Trophoblast cell (in vitro differentiated cells and primary cell): ENCODE results near the gene ZNF177.

ENCODE experiments used
- DNase-seq, 2 donors: peaks; one replicate each; pipeline ENCODE4 v3.0.0-alpha.2; 2016
- H2AFZ ChIP-seq: 2 replicates; pipeline ENCODE4 v1.6.1; 2013; ENCODE audit warnings: low read length, moderate library complexity, mild to moderate bottlenecking; ENCODE audit not compliant: insufficient read depth, poor library complexity
- H2AK5ac ChIP-seq: 2 replicates; pipeline ENCODE4 v1.6.1; 2013; ENCODE audit warnings: mild to moderate bottlenecking, low read length
- H2BK120ac ChIP-seq: 2 replicates; pipeline ENCODE4 v1.6.1; 2013; ENCODE audit warnings: low read length, mild to moderate bottlenecking, moderate library complexity; ENCODE audit not compliant: insufficient read depth, poor library complexity
- H2BK12ac ChIP-seq: 2 replicates; pipeline ENCODE4 v1.6.1; 2013; ENCODE audit warnings: mild to moderate bottlenecking, low read length, moderate library complexity
- H2BK5ac ChIP-seq: 2 replicates; pipeline ENCODE4 v1.6.1; 2013; ENCODE audit warnings: low read length, low read depth, moderate library complexity, mild to moderate bottlenecking; ENCODE audit not compliant: poor library complexity
- H3K14ac ChIP-seq: 2 replicates; pipeline ENCODE4 v1.6.1; 2013; ENCODE audit warnings: mild to moderate bottlenecking, low read length
- H3K18ac ChIP-seq: 2 replicates; pipeline ENCODE4 v1.6.1; 2013; ENCODE audit warnings: mild to moderate bottlenecking, low read length
- H3K23ac ChIP-seq: 2 replicates; pipeline ENCODE4 v1.6.1; 2013; ENCODE audit warnings: low read length
- H3K27ac ChIP-seq: 2 replicates; pipeline ENCODE4 v1.5.1; 2013; ENCODE audit warnings: low read depth, mild to moderate bottlenecking, inconsistent platforms, low read length, moderate library complexity
- H3K27me3 ChIP-seq: 2 replicates; pipeline ENCODE4 v1.6.1; 2013; ENCODE audit warnings: inconsistent platforms, mild to moderate bottlenecking, low read length, moderate library complexity; ENCODE audit not compliant: insufficient read depth
- H3K36me3 ChIP-seq, 2 experiments: 1 replicate in 1 of 2; 2 replicates in 1 of 2; pipeline ENCODE4 v1.6.1; 2013; ENCODE audit warnings: low read length in 2 of 2, mild to moderate bottlenecking in 2 of 2, moderate library complexity in 1 of 2; ENCODE audit not compliant: insufficient read depth in 2 of 2, control insufficient read depth in 1 of 2
- H3K4ac ChIP-seq: 2 replicates; pipeline ENCODE4 v1.6.1; 2013; ENCODE audit warnings: low read depth, mild to moderate bottlenecking, low read length, moderate library complexity
- H3K4me1 ChIP-seq, 2 experiments: 1 replicate in 1 of 2; 2 replicates in 1 of 2; pipeline ENCODE4 v1.6.1; 2013; ENCODE audit warnings: low read length in 2 of 2, mild to moderate bottlenecking in 2 of 2, moderate library complexity in 1 of 2; ENCODE audit not compliant: insufficient read depth in 2 of 2, control insufficient read depth in 1 of 2
- H3K4me2 ChIP-seq: 2 replicates; pipeline ENCODE4 v1.6.1; 2013; ENCODE audit warnings: inconsistent platforms, mild to moderate bottlenecking, low read length, moderate library complexity
- H3K4me3 ChIP-seq: 2 replicates; pipeline ENCODE4 v1.5.1; 2013; ENCODE audit warnings: mild to moderate bottlenecking, low read depth, low read length, inconsistent platforms
- H3K79me1 ChIP-seq: one replicate; pipeline ENCODE4 v1.6.1; 2013; ENCODE audit warnings: low read length
- H3K79me2 ChIP-seq: 2 replicates; pipeline ENCODE4 v1.6.1; 2013; ENCODE audit warnings: low read length, mild to moderate bottlenecking; ENCODE audit not compliant: control insufficient read depth, insufficient read depth, poor library complexity
- H3K9ac ChIP-seq: 2 replicates; pipeline ENCODE4 v1.6.1; 2013; ENCODE audit warnings: mild to moderate bottlenecking, low read length
- H3K9me3 ChIP-seq: 2 replicates; pipeline ENCODE4 v1.6.1; 2013; ENCODE audit warnings: low read depth, mild to moderate bottlenecking, control low read depth, inconsistent platforms, low read length; ENCODE audit not compliant: insufficient read depth
- H4K12ac ChIP-seq: 2 replicates; pipeline ENCODE4 v1.6.1; 2013; ENCODE audit warnings: low read depth, mild to moderate bottlenecking, low read length, moderate library complexity
- H4K8ac ChIP-seq: 2 replicates; pipeline ENCODE4 v1.6.1; 2013; ENCODE audit warnings: low read depth, mild to moderate bottlenecking, low read length, moderate library complexity
- H4K91ac ChIP-seq: one replicate; pipeline ENCODE4 v1.6.1; 2013; ENCODE audit warnings: low read depth, mild to moderate bottlenecking, low read length, moderate library complexity
- WGBS: extraction: QIAGEN DNeasy Blood & Tissue Kit; methylation state at CpG from one replicate; pipeline ENCODE4 v1.1.7; 2013; ENCODE audit warnings: missing lambda C conversion rate; ENCODE audit not compliant: insufficient read length, insufficient coverage; ENCODE audit errors: extremely low coverage; 5-methylcytosine and 5-hydroxymethylcytosine counted together

The ZNF177 gene

GRCh38 chr19:9329999-9330398 is 32.8 kb upstream of the ZNF177 start:
- H3K79me2 ChIP-seq, result no peaks in the 10 kb centered on the region
- no peak overlapping the region for H3K4me3 ChIP-seq
- no peak overlapping the region for H2AFZ ChIP-seq
- DNase-seq, result no peak
- H2BK120ac ChIP-seq, result no peak overlapping the region
- no peak overlapping the region for H3K27ac ChIP-seq
- H3K4me1 ChIP-seq, result no peaks in the 10 kb centered on the region
- H2BK5ac ChIP-seq, result no peak overlapping the region
- peaks cover 12% of the 10 kb centered on the region for H3K9me3 ChIP-seq
- H3K18ac ChIP-seq, result no peak overlapping the region
- H4K91ac ChIP-seq, result no peak overlapping the region
- no peak overlapping the region for H4K8ac ChIP-seq
- H2AK5ac ChIP-seq, result no peak overlapping the region
- no peak overlapping the region for H2BK12ac ChIP-seq
- no peak overlapping the region for H3K4ac ChIP-seq
- H3K9ac ChIP-seq, result no peak overlapping the region
- no peak overlapping the region for H3K4me2 ChIP-seq
- H3K23ac ChIP-seq, result no peak overlapping the region
- H3K14ac ChIP-seq, result no peak overlapping the region
- H3K79me1 ChIP-seq, result no peaks in the 10 kb centered on the region
- H3K27me3 ChIP-seq, result no peaks in the 10 kb centered on the region
- H4K12ac ChIP-seq, result no peak overlapping the region
- H3K36me3 ChIP-seq, result peaks cover 10 to 12% of the 10 kb centered on the region in 2 experiments

DNA sequence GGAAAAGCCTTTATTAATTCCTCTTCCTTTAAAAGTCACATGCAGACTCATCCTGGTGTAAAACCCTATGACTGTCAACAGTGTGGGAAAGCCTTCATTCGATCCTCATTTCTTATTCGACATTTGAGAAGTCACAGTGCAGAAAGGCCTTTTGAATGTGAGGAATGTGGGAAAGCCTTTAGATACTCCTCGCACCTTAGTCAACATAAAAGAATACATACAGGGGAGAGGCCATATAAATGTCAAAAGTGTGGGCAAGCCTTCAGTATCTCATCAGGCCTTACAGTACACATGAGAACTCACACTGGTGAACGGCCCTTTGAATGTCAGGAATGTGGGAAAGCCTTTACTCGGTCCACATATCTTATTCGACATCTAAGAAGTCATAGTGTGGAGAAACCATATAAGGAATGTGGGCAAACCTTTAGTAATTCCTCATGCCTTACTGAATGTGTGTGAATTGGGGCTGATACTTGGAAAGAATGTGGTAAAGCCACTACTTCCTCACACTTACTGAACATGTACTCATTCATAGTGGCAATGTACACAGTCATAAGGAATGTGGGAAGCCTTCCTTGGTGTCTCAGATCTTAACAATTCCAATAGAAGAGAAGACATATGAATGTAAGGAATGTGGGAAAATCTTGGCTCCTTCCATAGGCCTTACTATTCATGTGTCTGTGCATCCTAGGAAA is 20.1 kb upstream of the ZNF177 start:
- H3K79me1 ChIP-seq, result no peaks in the 10 kb centered on the region
- no peak overlapping the region for H2BK5ac ChIP-seq
- no peak overlapping the region for H2BK12ac ChIP-seq
- H3K18ac ChIP-seq, result no peak overlapping the region
- no peak overlapping the region for H4K91ac ChIP-seq
- H2BK120ac ChIP-seq, result no peak overlapping the region
- H2AK5ac ChIP-seq, result no peak overlapping the region
- no peak for DNase-seq
- H3K9me3 ChIP-seq, result peaks cover 9% of the 10 kb centered on the region
- no peak overlapping the region for H3K4me2 ChIP-seq
- H3K79me2 ChIP-seq, result no peaks in the 10 kb centered on the region
- no peak overlapping the region for H3K4ac ChIP-seq
- no peak overlapping the region for H3K23ac ChIP-seq
- peaks cover 7 to 15% of the 10 kb centered on the region in 2 experiments for H3K36me3 ChIP-seq
- H3K27ac ChIP-seq, result no peak overlapping the region
- H3K9ac ChIP-seq, result no peak overlapping the region
- H4K12ac ChIP-seq, result no peak overlapping the region
- H3K14ac ChIP-seq, result no peak overlapping the region
- H3K27me3 ChIP-seq, result no peaks in the 10 kb centered on the region
- H3K4me1 ChIP-seq, result no peaks in the 10 kb centered on the region
- WGBS, result no CpG with 5 or more reads among the region's 6 CpGs
- H3K4me3 ChIP-seq, result no peak overlapping the region
- H2AFZ ChIP-seq, result no peak overlapping the region
- no peak overlapping the region for H4K8ac ChIP-seq

- no peak overlapping the region for H3K4me3 ChIP-seq
- no peak overlapping the region for H3K14ac ChIP-seq
- H3K18ac ChIP-seq, result no peak overlapping the region
- no peaks in the 10 kb centered on the region for H3K79me2 ChIP-seq
- H3K9me3 ChIP-seq, result peaks cover 10% of the 10 kb centered on the region
- no peak overlapping the region for H3K23ac ChIP-seq
- no peak overlapping the region for H3K4me2 ChIP-seq
- no peak overlapping the region for H4K12ac ChIP-seq
- H3K27me3 ChIP-seq, result no peaks in the 10 kb centered on the region
- H2BK120ac ChIP-seq, result no peak overlapping the region
- no peak overlapping the region for H3K9ac ChIP-seq
- H3K4me1 ChIP-seq, result no peaks in the 10 kb centered on the region
- no peak overlapping the region for H2BK5ac ChIP-seq
- no peak overlapping the region for H2AFZ ChIP-seq
- H2AK5ac ChIP-seq, result no peak overlapping the region
- DNase-seq, result no peak
- H4K8ac ChIP-seq, result no peak overlapping the region
- no peak overlapping the region for H2BK12ac ChIP-seq
- H3K79me1 ChIP-seq, result no peaks in the 10 kb centered on the region
- H3K27ac ChIP-seq, result no peak overlapping the region
- peaks cover 5 to 9% of the 10 kb centered on the region in 2 experiments for H3K36me3 ChIP-seq
- no peak overlapping the region for H4K91ac ChIP-seq
- no CpG with 5 or more reads among the region's 2 CpGs for WGBS
- H3K4ac ChIP-seq, result no peak overlapping the region
Observed at GRCh38 chr19:9345005-9345404, 17.8 kb upstream of the ZNF177 start.

DNA sequence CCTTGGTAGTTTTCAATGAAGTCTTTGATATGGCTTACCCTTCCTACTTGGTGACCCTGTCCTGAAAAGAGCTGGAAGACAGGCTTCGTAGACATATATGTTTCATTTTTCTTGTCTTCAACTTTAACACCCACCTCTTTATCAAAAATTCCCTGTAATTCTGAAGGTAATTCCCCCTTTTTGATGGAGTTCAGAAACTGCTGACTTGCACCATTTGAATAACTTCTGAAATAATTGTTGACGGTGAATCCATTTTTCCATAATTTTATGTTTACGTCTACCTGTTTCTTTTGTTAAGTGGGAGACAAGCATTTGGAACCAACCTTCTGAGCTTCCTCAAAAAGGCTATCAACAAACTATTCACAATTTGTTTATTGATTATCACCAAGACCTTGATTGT is 14.6 kb upstream of the ZNF177 start:
- Histone ChIP-seq H3K27me3 (no peaks in the 10 kb centered on the region), H3K27ac (no peak overlapping the region), H3K36me3 (peaks cover 5 to 8% of the 10 kb centered on the region in 2 experiments), H3K79me1 (no peaks in the 10 kb centered on the region), H3K4me2 (no peak overlapping the region), H3K23ac (no peak overlapping the region), H2BK120ac (no peak overlapping the region), H4K12ac (no peak overlapping the region), H3K14ac (no peak overlapping the region), H3K18ac (no peak overlapping the region), H2AFZ (no peak overlapping the region), H3K4ac (no peak overlapping the region), H3K79me2 (no peaks in the 10 kb centered on the region), H4K8ac (no peak overlapping the region), H3K4me1 (no peaks in the 10 kb centered on the region), H3K9me3 (peaks cover 13% of the 10 kb centered on the region), H4K91ac (no peak overlapping the region), H2BK12ac (no peak overlapping the region), H3K9ac (no peak overlapping the region), H2BK5ac (no peak overlapping the region), H2AK5ac (no peak overlapping the region), H3K4me3 (no peak overlapping the region)
- whole genome bisulfite sequencing, result no CpG with 5 or more reads among the region's 3 CpGs
- no peak for DNase-seq
